HT-29 (cell line): Measurements from ENCODE around the gene CAP1. TPM values are rescaled to one million over a fixed set of nuclear protein-coding genes. Genes with fewer than 3 reads are reported as not detected.
"Not testable (repeated sequence)": the region's sequence is repeated elsewhere in the genome, so short reads cannot be mapped to it uniquely, and the experiment has no call there.

ENCODE experiments used
- DNase-seq: peaks from one replicate; pipeline ENCODE4 v3.0.0-alpha.2; 2015; ENCODE audit warnings: low spot score
- total RNA-seq: library from RNA; depleted of rRNA; stranded (reverse); fragments of >200 nt; shearing (Covaris generic); gene quantifications from 2 replicates; pipeline ENCODE4 v1.2.3, GENCODE V29; 2014; rRNA removed

CAP1 gene
- total RNA-seq = 169 and 180 TPM in 2 replicates

- DNase-seq = peak; percentile 99
Observed at GRCh38 chr1:40040511-40041465, at the start of gene CAP1. Gene CAP1, plus strand, starts transcription at chr1:40040729. Its CDS starts 18,618 bp downstream, at chr1:40059347.

GRCh38 chr1:39992234-39992633 is 48.3 kb upstream of the CAP1 start:
- DNase-seq = no peak

GRCh38 chr1:39992888-39993287 is 47.6 kb upstream of the CAP1 start:
- DNase-seq = no peak

- DNase-seq = no peak
Observed at GRCh38 chr1:39995973-39996393, 44.5 kb upstream of the CAP1 start.

GRCh38 chr1:39996396-39997004 is 44.0 kb upstream of the CAP1 start:
- no peak for DNase-seq

GRCh38 chr1:40001456-40001855 is 39.1 kb upstream of the CAP1 start:
- DNase-seq = no peak

- no peak for DNase-seq
Observed at GRCh38 chr1:40003156-40004093, 37.1 kb upstream of the CAP1 start.

GRCh38 chr1:40004857-40005256 is 35.7 kb upstream of the CAP1 start:
- DNase-seq = no peak

- not testable (repeated sequence) for DNase-seq
Observed at GRCh38 chr1:40007481-40008034, 33.0 kb upstream of the CAP1 start.

- DNase-seq = no peak
Observed at GRCh38 chr1:40011198-40011597, 29.3 kb upstream of the CAP1 start.

GRCh38 chr1:40014253-40014706 is 26.2 kb upstream of the CAP1 start:
- DNase-seq = peak; percentile 37

- peak; percentile 36 for DNase-seq
Observed at GRCh38 chr1:40014812-40015594, 25.5 kb upstream of the CAP1 start.

GRCh38 chr1:40017951-40018575 is 22.5 kb upstream of the CAP1 start:
- DNase-seq = no peak

- DNase-seq = no peak
Observed at GRCh38 chr1:40020447-40021085, 20.0 kb upstream of the CAP1 start.

- DNase-seq = no peak
Observed at GRCh38 chr1:40023379-40023944, 17.1 kb upstream of the CAP1 start.

- no peak for DNase-seq
Observed at GRCh38 chr1:40024671-40025070, 15.9 kb upstream of the CAP1 start.

GRCh38 chr1:40027647-40028046 is 12.9 kb upstream of the CAP1 start:
- no peak for DNase-seq

GRCh38 chr1:40029608-40030007 is 10.9 kb upstream of the CAP1 start:
- peak; percentile 74 for DNase-seq

GRCh38 chr1:40030528-40031135 is 9.9 kb upstream of the CAP1 start:
- peak; percentile 93 for DNase-seq
